OCI-M2 (cell line): ENCODE data around the gene CD96.
"Not testable (repeated sequence)": the region's sequence is repeated elsewhere in the genome, so short reads cannot be mapped to it uniquely, and the experiment has no call there.

Source experiments
- DNase-seq: peaks from one replicate; lab custom pipeline; 2025; ENCODE audit not compliant: unreplicated experiment; lab: John Stamatoyannopoulos, UW

CD96 gene

GRCh38 chr3:111541911-111542483, at the start of gene CD96:
Gene CD96, plus strand, starts transcription at chr3:111542197. Its CDS starts 52 bp downstream, at chr3:111542249.
- DNase-seq: no peak

GRCh38 chr3:111493276-111493675, 48.7 kb upstream of the CD96 start:
- no peak for DNase-seq

DNA sequence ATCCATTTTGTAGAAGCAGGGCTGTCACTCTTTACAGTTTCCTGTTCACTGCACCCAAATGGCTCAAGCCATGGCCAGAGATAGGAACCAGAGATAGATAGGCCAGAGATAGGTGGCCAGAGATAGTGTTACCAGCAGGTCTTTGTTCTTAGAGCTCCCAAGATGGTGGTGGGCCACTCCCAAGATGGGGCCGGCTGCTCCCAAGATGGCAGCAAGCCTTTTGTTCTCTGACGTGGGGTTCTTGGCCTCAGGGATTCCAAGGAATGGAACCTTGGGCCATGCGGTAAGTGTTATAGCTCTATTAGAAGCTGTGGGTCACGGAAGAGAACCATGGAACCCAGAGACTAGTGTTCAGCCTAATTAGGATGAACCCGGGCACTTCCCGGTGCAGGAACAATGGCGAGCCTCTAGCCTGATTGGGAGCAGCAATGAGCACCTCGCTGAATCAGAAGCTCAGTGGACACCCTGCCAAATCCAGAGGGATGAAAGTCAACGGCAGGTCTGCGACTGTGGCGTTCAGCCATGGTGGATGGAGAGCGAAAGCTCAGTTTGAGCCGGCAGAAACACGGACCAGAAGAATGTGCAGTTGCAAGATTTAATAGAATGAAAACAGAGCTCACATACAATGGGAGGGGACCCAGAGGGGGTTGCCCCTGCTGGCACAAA, 45.0 kb upstream of the CD96 start:
- DNase-seq: no peak

DNA sequence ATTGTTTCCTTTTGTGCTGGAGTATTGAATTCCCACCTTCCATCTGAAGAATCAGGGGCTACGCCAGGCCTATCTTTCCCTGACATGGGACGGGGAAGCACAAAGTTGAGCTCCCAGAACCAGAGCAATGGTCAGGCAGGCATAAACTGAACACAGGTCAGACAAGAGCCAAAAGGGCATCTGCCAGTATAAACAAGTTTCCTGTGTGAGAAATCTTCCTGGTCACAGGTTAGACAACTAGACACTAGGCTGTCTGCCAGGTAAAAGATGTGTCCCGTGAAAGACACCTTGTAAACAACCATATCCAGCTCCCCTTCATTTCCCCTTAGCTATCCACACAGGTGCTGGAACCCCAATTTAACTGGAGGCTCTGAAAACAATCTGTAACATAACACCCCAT, 44.0 kb upstream of the CD96 start:
- no peak for DNase-seq

- DNase-seq: no peak
Measured at GRCh38 chr3:111506435-111506834, 35.6 kb upstream of the CD96 start.

DNA sequence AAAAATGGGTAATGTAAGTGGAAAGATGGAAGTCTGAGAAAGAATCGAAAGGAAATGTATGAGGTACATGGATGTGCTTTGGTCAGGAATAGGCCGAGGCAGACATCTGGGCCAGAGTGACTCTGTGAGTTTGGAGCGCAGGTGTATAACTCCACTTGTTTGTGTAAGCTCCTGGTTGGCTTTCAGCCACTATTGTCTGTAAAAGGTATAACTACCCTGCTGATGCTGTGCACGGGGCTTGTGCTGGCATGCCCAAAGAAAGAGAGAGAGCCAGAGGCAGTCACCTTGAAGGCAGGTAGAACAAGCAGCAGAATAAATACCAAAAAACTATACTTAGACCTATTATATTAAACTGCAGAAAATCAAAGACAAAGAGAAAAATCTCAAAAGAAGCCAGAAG, 32.7 kb upstream of the CD96 start:
- DNase-seq: no peak

- DNase-seq: no peak
Measured at GRCh38 chr3:111517801-111518200, 24.2 kb upstream of the CD96 start.

GRCh38 chr3:111519178-111519855, 22.7 kb upstream of the CD96 start:
- no peak for DNase-seq

DNA sequence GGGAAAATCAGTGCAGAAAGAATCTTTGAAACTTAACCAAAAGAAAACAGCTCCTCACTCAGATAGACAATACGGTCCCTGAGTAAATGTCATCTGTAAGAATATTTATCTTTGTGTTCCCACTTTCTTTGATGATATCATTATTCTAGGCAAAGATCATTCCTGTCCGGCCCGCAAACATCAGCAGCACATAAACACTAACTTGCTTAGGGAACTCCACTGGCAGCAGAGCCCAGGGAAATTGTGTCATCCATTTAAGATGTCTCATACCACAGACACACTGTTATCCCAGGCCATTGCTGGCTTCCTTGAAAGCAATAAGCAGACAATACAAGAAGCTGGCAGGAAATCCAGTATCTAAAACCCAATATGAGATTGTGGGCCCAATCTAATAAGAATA, 20.1 kb upstream of the CD96 start:
- DNase-seq: no peak

GRCh38 chr3:111524486-111524885, 17.5 kb upstream of the CD96 start:
- not testable (repeated sequence) for DNase-seq

DNA sequence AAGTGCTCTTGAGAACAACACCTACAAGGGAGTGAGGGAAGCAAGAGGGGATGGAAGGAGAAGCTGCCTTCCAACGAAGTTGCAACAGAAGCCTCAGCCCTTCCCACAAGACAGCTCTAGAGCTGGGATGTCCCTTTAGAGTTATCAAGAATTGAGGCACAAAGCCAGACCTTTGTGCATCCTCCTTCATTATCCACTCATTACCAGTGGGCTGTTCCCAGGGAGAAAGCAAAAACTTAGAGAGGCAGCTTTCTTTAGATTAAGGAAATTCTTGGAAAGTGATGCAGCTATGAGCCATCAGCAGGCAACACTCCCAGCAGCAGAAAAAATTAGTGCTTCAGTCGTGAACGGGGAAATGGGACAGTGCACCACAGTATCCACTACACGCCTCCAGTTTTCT, 10.6 kb upstream of the CD96 start:
- no peak for DNase-seq

GRCh38 chr3:111534701-111535100, 7.3 kb upstream of the CD96 start:
- DNase-seq: no peak

- no peak for DNase-seq
Measured at GRCh38 chr3:111538111-111538510, 3.9 kb upstream of the CD96 start.

DNA sequence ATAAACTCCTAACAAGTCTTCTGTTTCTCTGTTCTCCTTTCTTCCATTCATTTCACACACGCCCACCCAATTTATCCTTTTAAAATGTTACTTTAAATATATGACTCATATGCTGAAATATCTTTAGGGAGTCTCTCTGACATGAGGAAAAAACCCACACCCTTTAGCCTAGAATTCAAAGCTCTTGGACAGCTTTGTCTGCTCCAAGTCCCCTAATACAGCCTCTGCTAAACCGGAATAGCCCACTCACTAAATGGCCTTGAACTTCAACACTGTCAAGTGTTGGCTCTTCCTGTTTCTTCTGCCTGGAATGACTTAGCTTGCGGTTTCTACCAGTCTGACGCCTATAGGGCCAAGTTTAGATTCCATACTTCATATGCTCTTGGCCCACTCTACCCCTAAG, 3.3 kb upstream of the CD96 start:
- no peak for DNase-seq

- no peak for DNase-seq
Measured at GRCh38 chr3:111539351-111540331, 2.4 kb upstream of the CD96 start.

GRCh38 chr3:111541391-111541790, 606 bp upstream of the CD96 start:
- DNase-seq: no peak

GRCh38 chr3:111542611-111543300, 759 bp downstream of the CD96 start:
- no peak for DNase-seq

DNA sequence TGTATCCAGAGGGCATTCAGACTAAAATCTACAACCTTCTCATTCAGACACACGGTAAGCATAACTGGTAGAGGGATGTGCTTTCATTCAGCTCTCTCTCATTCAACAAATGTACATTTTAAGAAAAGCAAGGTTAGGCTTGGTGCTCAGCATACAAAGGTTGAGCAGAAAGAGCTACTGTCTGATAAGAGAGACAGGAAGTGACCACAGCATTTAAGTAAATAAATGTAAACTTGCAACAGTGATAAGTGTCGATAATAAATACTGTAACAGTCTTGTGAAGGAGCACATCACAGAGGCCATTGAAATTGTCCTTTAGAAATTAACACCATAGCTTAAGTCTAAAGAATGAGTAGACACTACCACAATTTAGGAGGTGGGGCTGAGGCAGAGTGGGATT, 3.4 kb downstream of the CD96 start:
- DNase-seq: no peak

DNA sequence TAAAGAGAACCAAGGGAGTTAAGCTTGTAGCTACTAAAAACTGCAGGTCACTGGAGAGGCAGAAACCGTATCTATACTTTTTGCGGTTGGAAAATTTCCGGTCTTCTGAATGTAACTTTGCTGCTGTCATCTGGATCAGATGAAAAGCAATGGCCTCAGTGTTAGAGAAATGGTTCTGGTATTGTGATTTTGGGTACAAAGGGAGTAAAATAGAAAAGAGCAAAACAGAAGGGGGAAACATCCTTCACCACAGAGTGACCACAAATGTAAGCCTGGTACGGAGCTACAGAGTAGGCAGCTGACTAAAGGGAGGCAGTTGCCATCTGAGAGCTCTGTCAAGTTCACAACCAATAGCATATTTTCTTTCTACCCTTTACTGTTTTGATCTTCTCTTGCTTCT, 5.6 kb downstream of the CD96 start:
- DNase-seq: no peak

GRCh38 chr3:111548092-111548491, 6.1 kb downstream of the CD96 start:
- DNase-seq: no peak

DNA sequence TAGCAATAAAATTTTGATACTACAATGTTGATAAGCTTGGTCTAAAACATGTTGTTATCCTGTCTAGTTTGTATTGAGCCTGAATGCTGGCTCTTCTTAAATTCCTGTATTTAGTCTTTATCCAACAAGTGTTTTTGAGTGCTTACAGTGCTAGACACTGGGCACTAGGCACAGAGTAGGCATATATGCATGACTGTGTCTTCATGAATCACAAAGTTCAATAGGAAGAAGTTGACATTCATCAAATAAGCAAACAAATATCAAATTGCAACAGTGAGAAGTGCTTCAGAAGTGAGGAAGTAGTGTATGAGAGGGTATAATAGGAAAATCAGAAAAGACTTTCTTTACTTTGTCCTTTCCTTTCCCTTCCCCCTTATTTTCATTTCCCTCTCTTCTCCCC, 6.8 kb downstream of the CD96 start:
- no peak for DNase-seq
